GM21786 (cell line): ENCODE results near the gene ZNF630.
"Not testable (repeated sequence)": the region's sequence is repeated elsewhere in the genome, so short reads cannot be mapped to it uniquely, and the experiment has no call there.

Experiments
- ATAC-seq: cut with Tn5 transposase; IDR thresholded peaks from one replicate; pipeline ENCODE4 v1.9.1; 2021; ENCODE audit not compliant: unreplicated experiment

The ZNF630 gene

GRCh38 chrX:48071064-48071985, at the start of gene ZNF630:
Gene ZNF630, minus strand, starts transcription at chrX:48071640. Its CDS starts 4,754 bp downstream, at chrX:48066886.
- ATAC-seq = peak; percentile 80

GRCh38 chrX:48107717-48108116, 36.3 kb upstream of the ZNF630 start:
- no peak for ATAC-seq

GRCh38 chrX:48102874-48103374, 31.5 kb upstream of the ZNF630 start:
- ATAC-seq = no peak

- ATAC-seq = no peak
Observed at GRCh38 chrX:48101443-48101842, 30.0 kb upstream of the ZNF630 start.

GRCh38 chrX:48092558-48092957, 21.1 kb upstream of the ZNF630 start:
- ATAC-seq = not testable (repeated sequence)

- no peak for ATAC-seq
Observed at GRCh38 chrX:48090123-48090522, 18.7 kb upstream of the ZNF630 start.

GRCh38 chrX:48086082-48086481, 14.6 kb upstream of the ZNF630 start:
- no peak for ATAC-seq

- ATAC-seq = no peak
Observed at GRCh38 chrX:48083706-48084105, 12.3 kb upstream of the ZNF630 start.

- peak; percentile 58 for ATAC-seq
Observed at GRCh38 chrX:48083212-48083611, 11.8 kb upstream of the ZNF630 start.

- no peak for ATAC-seq
Observed at GRCh38 chrX:48076343-48076742, 4.9 kb upstream of the ZNF630 start.

- ATAC-seq = no peak
Observed at GRCh38 chrX:48071986-48072605, 656 bp upstream of the ZNF630 start.

GRCh38 chrX:48068096-48068887, 3.1 kb downstream of the ZNF630 start:
- no peak for ATAC-seq

GRCh38 chrX:48064261-48064660, 7.2 kb downstream of the ZNF630 start:
- ATAC-seq = no peak

GRCh38 chrX:48059296-48059639, 12.2 kb downstream of the ZNF630 start:
- ATAC-seq = no peak

- no peak for ATAC-seq
Observed at GRCh38 chrX:48058621-48059295, 12.7 kb downstream of the ZNF630 start.

GRCh38 chrX:48046846-48047245, 24.6 kb downstream of the ZNF630 start:
- no peak for ATAC-seq

GRCh38 chrX:48045410-48046311, 25.8 kb downstream of the ZNF630 start:
- no peak for ATAC-seq

GRCh38 chrX:48043056-48043455, 28.4 kb downstream of the ZNF630 start:
- ATAC-seq = no peak

GRCh38 chrX:48035891-48036290, 35.5 kb downstream of the ZNF630 start:
- ATAC-seq = no peak
